GM19324 (cell line): ENCODE results near the gene TEX13D.

Source experiments
- ATAC-seq: cut with Tn5 transposase; IDR thresholded peaks from one replicate; pipeline ENCODE4 v1.9.1; 2021; ENCODE audit warnings: mild to moderate bottlenecking, moderate library complexity; ENCODE audit not compliant: unreplicated experiment, low FRiP score

Gene TEX13D

GRCh38 chrX:124347242-124347641 lies 14.8 kb downstream of the TEX13D start:
- ATAC-seq = no peak

- no peak for ATAC-seq
These were observed 15.7 kb downstream of the TEX13D start for GRCh38 chrX:124348182-124348581.

- ATAC-seq = no peak
These were observed 16.5 kb downstream of the TEX13D start for GRCh38 chrX:124348885-124349453.

- ATAC-seq = no peak
These were observed 22.2 kb downstream of the TEX13D start for GRCh38 chrX:124354648-124355047.

GRCh38 chrX:124358800-124359383 lies 26.4 kb downstream of the TEX13D start:
- peak; percentile 47 for ATAC-seq

- no peak for ATAC-seq
These were observed 29.6 kb downstream of the TEX13D start for GRCh38 chrX:124362072-124362471.

- no peak for ATAC-seq
These were observed 30.3 kb downstream of the TEX13D start for GRCh38 chrX:124362761-124363160.

- ATAC-seq = no peak
These were observed 37.3 kb downstream of the TEX13D start for GRCh38 chrX:124369722-124370121.

- ATAC-seq = no peak
These were observed 40.9 kb downstream of the TEX13D start for GRCh38 chrX:124373348-124373747.

- ATAC-seq = no peak
These were observed 46.2 kb downstream of the TEX13D start for GRCh38 chrX:124378643-124379042.

- no peak for ATAC-seq
These were observed 50.9 kb downstream of the TEX13D start for GRCh38 chrX:124383354-124383753.

GRCh38 chrX:124386401-124386800 lies 53.9 kb downstream of the TEX13D start:
- ATAC-seq = no peak
